Activated CD4-positive, alpha-beta memory T cell treated with anti-CD3 and anti-CD28 coated beads for 36 hours (primary cell): ENCODE data around the gene MYH3. TPM values are rescaled to one million over a fixed set of nuclear protein-coding genes. Genes with fewer than 3 reads are reported as not detected.

ENCODE experiments used
- CTCF ChIA-PET: fragments of 350-600 bp; sonication (Branson Sonifier 250); formaldehyde crosslinking; loops from one replicate; lab custom pipeline; 2021; ENCODE audit warnings: antibody characterized with exemption, inconsistent platforms; lab: Charles Lee
- POLR2A ChIA-PET: fragments of 350-600 bp; sonication (Branson Sonifier 250); formaldehyde crosslinking; loops from one replicate; lab custom pipeline; 2021; ENCODE audit warnings: antibody characterized with exemption; lab: Charles Lee
- DNase-seq: peaks from one replicate; pipeline ENCODE4 v3.0.0-alpha.2; 2020
- H3K27ac Mint-ChIP-seq: one replicate; pipeline ENCODE4 v1.8.0; 2021; ENCODE audit warnings: mixed read lengths
- H3K27me3 Mint-ChIP-seq: one replicate; pipeline ENCODE4 v1.8.0; 2021; ENCODE audit warnings: mixed read lengths
- H3K36me3 Mint-ChIP-seq: one replicate; pipeline ENCODE4 v1.8.0; 2021; ENCODE audit warnings: mixed read lengths
- H3K4me1 Mint-ChIP-seq: one replicate; pipeline ENCODE4 v1.8.0; 2021; ENCODE audit warnings: low read depth, mixed read lengths
- H3K4me3 Mint-ChIP-seq: one replicate; pipeline ENCODE4 v1.8.0; 2021; ENCODE audit warnings: mild to moderate bottlenecking, mixed read lengths
- H3K9me3 Mint-ChIP-seq: one replicate; pipeline ENCODE4 v1.8.0; 2021; ENCODE audit warnings: mixed read lengths
- intact Hi-C: fragments of 100-400 bp; cut with micrococcal nuclease; formaldehyde crosslinking; loops from one replicate; pipeline ENCODE4 v1.15.1; 2023
- total RNA-seq, 2 experiments: library from RNA; stranded (reverse); gene quantifications; one replicate each; pipeline ENCODE4 v1.2.3, GENCODE V29; 2021

The MYH3 gene
- total RNA-seq, 2 experiments from 2014 or later: 1.6 to 2.4 TPM

- ChIA-PET POLR2A (no interaction called here), CTCF (interaction anchor here (14.1 kb wide), 1 partner anchor 8 kb away, joined by 136 read pairs; no protein-coding TSS in a partner anchor)
- intact Hi-C loops: no loop called here
- Mint-ChIP-seq H3K27me3 (no peaks in the 10 kb centered on the region), H3K9me3 (no peaks in the 10 kb centered on the region), H3K27ac (no peak overlapping the region), H3K4me3 (no peak overlapping the region), H3K4me1 (no peaks in the 10 kb centered on the region), H3K36me3 (peaks cover 15% of the 10 kb centered on the region)
- no peak for DNase-seq
Measured at GRCh38 chr17:10626390-10626789, 30.7 kb downstream of the MYH3 start.

- POLR2A ChIA-PET: no interaction called here
- intact Hi-C loops: no loop called here
- Mint-ChIP-seq H3K9me3 (no peaks in the 10 kb centered on the region), H3K4me3 (no peak overlapping the region), H3K27me3 (no peaks in the 10 kb centered on the region), H3K36me3 (peaks cover 8% of the 10 kb centered on the region), H3K27ac (no peak overlapping the region), H3K4me1 (no peaks in the 10 kb centered on the region)
- DNase-seq: no peak
- CTCF ChIA-PET: interaction anchor here (2.0 to 14.1 kb wide), 2 partner anchors 7 to 17 kb away, joined by 4 to 136 read pairs; no protein-coding TSS in a partner anchor
Measured at GRCh38 chr17:10624969-10625368, 32.1 kb downstream of the MYH3 start.

- Mint-ChIP-seq H3K27ac (no peak overlapping the region), H3K36me3 (no peaks in the 10 kb centered on the region), H3K4me1 (no peaks in the 10 kb centered on the region), H3K9me3 (no peaks in the 10 kb centered on the region), H3K4me3 (no peak overlapping the region), H3K27me3 (no peaks in the 10 kb centered on the region)
- ChIA-PET CTCF (interaction anchor here (2.0 to 14.1 kb wide), 2 partner anchors 6 to 18 kb away, joined by 4 to 136 read pairs; no protein-coding TSS in a partner anchor), POLR2A (no interaction called here)
- no peak for DNase-seq
- intact Hi-C loops: no loop called here
Measured at GRCh38 chr17:10623737-10624338, 33.3 kb downstream of the MYH3 start.

- ChIA-PET CTCF (interaction anchor here (1.0 to 14.1 kb wide), 3 partner anchors 5 to 296 kb away, joined by 3 to 136 read pairs (median 3); no protein-coding TSS in a partner anchor), POLR2A (no interaction called here)
- H3K9me3 Mint-ChIP-seq: no peaks in the 10 kb centered on the region
- no peaks in the 10 kb centered on the region for H3K27me3 Mint-ChIP-seq
- intact Hi-C loops: no loop called here
- no peak overlapping the region for H3K4me3 Mint-ChIP-seq
- no peak overlapping the region for H3K27ac Mint-ChIP-seq
- no peak for DNase-seq
- no peaks in the 10 kb centered on the region for H3K36me3 Mint-ChIP-seq
- H3K4me1 Mint-ChIP-seq: no peaks in the 10 kb centered on the region
Measured at GRCh38 chr17:10622617-10623485, 34.3 kb downstream of the MYH3 start.

GRCh38 chr17:10621397-10621796 lies 35.7 kb downstream of the MYH3 start:
- Mint-ChIP-seq H3K27ac (no peak overlapping the region), H3K27me3 (no peaks in the 10 kb centered on the region), H3K4me1 (no peaks in the 10 kb centered on the region), H3K36me3 (no peaks in the 10 kb centered on the region), H3K4me3 (no peak overlapping the region), H3K9me3 (no peaks in the 10 kb centered on the region)
- no peak for DNase-seq
- intact Hi-C loops: no loop called here
- ChIA-PET CTCF (interaction anchor here (1.5 to 7.9 kb wide), 2 partner anchors 8 to 9 kb away, joined by 3 to 136 read pairs; no protein-coding TSS in a partner anchor), POLR2A (no interaction called here)

GRCh38 chr17:10620823-10621222 lies 36.3 kb downstream of the MYH3 start:
- POLR2A ChIA-PET: no interaction called here
- H3K36me3 Mint-ChIP-seq: no peaks in the 10 kb centered on the region
- H3K27ac Mint-ChIP-seq: no peak overlapping the region
- no peaks in the 10 kb centered on the region for H3K27me3 Mint-ChIP-seq
- intact Hi-C loops: no loop called here
- H3K9me3 Mint-ChIP-seq: no peaks in the 10 kb centered on the region
- H3K4me1 Mint-ChIP-seq: no peaks in the 10 kb centered on the region
- H3K4me3 Mint-ChIP-seq: no peak overlapping the region
- CTCF ChIA-PET: interaction anchor here (1.1 to 7.9 kb wide), 3 partner anchors 8 to 304 kb away, joined by 3 to 136 read pairs (median 3); no protein-coding TSS in a partner anchor
- DNase-seq: no peak

- H3K4me3 Mint-ChIP-seq: no peak overlapping the region
- DNase-seq: peak; percentile 70
- ChIA-PET POLR2A (no interaction called here), CTCF (interaction anchor here (0.6 to 7.9 kb wide), 19 partner anchors 10 to 696 kb away, joined by 3 to 136 read pairs (median 5); no protein-coding TSS in a partner anchor)
- no peak overlapping the region for H3K27ac Mint-ChIP-seq
- intact Hi-C loops: loop anchor here (1.0 to 10.0 kb wide), 3 partner anchors 291 to 693 kb away; no protein-coding TSS in a partner anchor
- H3K9me3 Mint-ChIP-seq: no peaks in the 10 kb centered on the region
- peaks cover 3% of the 10 kb centered on the region for H3K27me3 Mint-ChIP-seq
- no peaks in the 10 kb centered on the region for H3K4me1 Mint-ChIP-seq
- no peaks in the 10 kb centered on the region for H3K36me3 Mint-ChIP-seq
Measured at GRCh38 chr17:10618202-10618635, 38.9 kb downstream of the MYH3 start.

- intact Hi-C loops: loop anchor here (10.0 kb wide), 2 partner anchors 322 to 692 kb away; no protein-coding TSS in a partner anchor
- POLR2A ChIA-PET: no interaction called here
- Mint-ChIP-seq H3K36me3 (no peaks in the 10 kb centered on the region), H3K4me1 (no peaks in the 10 kb centered on the region), H3K4me3 (no peak overlapping the region), H3K27me3 (peaks cover 3% of the 10 kb centered on the region), H3K27ac (no peak overlapping the region), H3K9me3 (no peaks in the 10 kb centered on the region)
- DNase-seq: no peak
- CTCF ChIA-PET: interaction anchor here (0.7 to 7.9 kb wide), 30 partner anchors 7 to 695 kb away, joined by 3 to 136 read pairs (median 4); no protein-coding TSS in a partner anchor
Measured at GRCh38 chr17:10617120-10617505, 40.0 kb downstream of the MYH3 start.

GRCh38 chr17:10616502-10617119 lies 40.5 kb downstream of the MYH3 start:
- peaks cover 3% of the 10 kb centered on the region for H3K27me3 Mint-ChIP-seq
- DNase-seq: peak; percentile 77
- H3K9me3 Mint-ChIP-seq: no peaks in the 10 kb centered on the region
- no peak overlapping the region for H3K27ac Mint-ChIP-seq
- H3K4me1 Mint-ChIP-seq: no peaks in the 10 kb centered on the region
- intact Hi-C loops: loop anchor here (10.0 kb wide), 2 partner anchors 322 to 692 kb away; no protein-coding TSS in a partner anchor
- H3K36me3 Mint-ChIP-seq: no peaks in the 10 kb centered on the region
- no peak overlapping the region for H3K4me3 Mint-ChIP-seq
- ChIA-PET POLR2A (no interaction called here), CTCF (interaction anchor here (0.7 to 7.9 kb wide), 27 partner anchors 8 to 695 kb away, joined by 3 to 136 read pairs (median 4); no protein-coding TSS in a partner anchor)

- Mint-ChIP-seq H3K4me3 (no peak overlapping the region), H3K9me3 (no peaks in the 10 kb centered on the region), H3K27ac (no peak overlapping the region), H3K27me3 (peaks cover 8% of the 10 kb centered on the region), H3K36me3 (no peaks in the 10 kb centered on the region), H3K4me1 (no peaks in the 10 kb centered on the region)
- intact Hi-C loops: loop anchor here (1.0 to 10.0 kb wide), 3 partner anchors 287 to 690 kb away; no protein-coding TSS in a partner anchor
- DNase-seq: peak; percentile 15
- ChIA-PET CTCF (interaction anchor here (0.6 to 7.9 kb wide), 11 partner anchors 13 to 691 kb away, joined by 3 to 136 read pairs (median 6); no protein-coding TSS in a partner anchor), POLR2A (no interaction called here)
Measured at GRCh38 chr17:10614536-10615155, 42.5 kb downstream of the MYH3 start.
